Heart right ventricle (tissue), 16 donors: ENCODE data around the gene PCBP3. TPM values are rescaled to one million over a fixed set of nuclear protein-coding genes. Genes with fewer than 3 reads are reported as not detected.

Experiments
- ATAC-seq, 8 donors: fragments of 200-7000 bp; cut with Tn5 transposase; one replicate each; pipeline ENCODE4 v1.9.1; 2020; ENCODE audit warnings: mild to moderate bottlenecking in 8 of 8, moderate library complexity in 8 of 8, moderate number of reproducible peaks in 1 of 8
- DNase-seq, 2 donors: peaks; one replicate each; pipeline ENCODE4 v3.0.0-alpha.2; 2020
- H3K27ac ChIP-seq, 10 donors: fragments of 200-600 bp; sonication (generic) in 2 of 10; one replicate each; pipeline versions ENCODE4 v1.5.0 to v1.8.0; 2020 to 2022; ENCODE audit warnings: mild to moderate bottlenecking in 3 of 10
- H3K27me3 ChIP-seq, 7 donors: fragments of 200-600 bp; one replicate each; pipeline ENCODE4 v1.8.0; 2021 to 2022; ENCODE audit warnings: mild to moderate bottlenecking in 2 of 7
- H3K36me3 ChIP-seq, 9 donors: fragments of 200-600 bp; sonication (generic) in 1 of 9; one replicate each; pipeline versions ENCODE4 v1.5.0 to v1.8.0; 2020 to 2022; ENCODE audit warnings: mild to moderate bottlenecking in 2 of 9
- H3K4me1 ChIP-seq, 9 donors: fragments of 200-600 bp; sonication (generic) in 1 of 9; one replicate each; pipeline versions ENCODE4 v1.5.0 to v1.8.0; 2020 to 2022; ENCODE audit warnings: mild to moderate bottlenecking in 4 of 9
- H3K4me3 ChIP-seq, 10 donors: fragments of 200-600 bp; sonication (generic) in 2 of 10; one replicate each; pipeline versions ENCODE4 v1.5.0 to v1.8.0; 2020 to 2022; ENCODE audit warnings: mild to moderate bottlenecking in 7 of 10, moderate library complexity in 2 of 10
- H3K9me3 ChIP-seq, 11 donors: fragments of 200-600 bp in 10 of 11; sonication (generic) in 2 of 11; one replicate each; pipeline versions ENCODE4 v1.5.0 to v1.8.0; 2013 to 2022; ENCODE audit warnings: mild to moderate bottlenecking in 2 of 11, control low read depth in 1 of 11, moderate library complexity in 1 of 11
- CTCF ChIP-seq, 9 donors: fragments of 200-600 bp; sonication (generic) in 2 of 9; IDR thresholded peaks; one replicate each; pipeline versions ENCODE4 v1.5.0 to v1.8.0; 2021 to 2022; ENCODE audit warnings: antibody characterized with exemption in 9 of 9, mild to moderate bottlenecking in 5 of 9, moderate library complexity in 1 of 9
- WGBS, 2 donors: extraction: QIAGEN DNeasy Blood & Tissue Kit; methylation state at CpG; one replicate each; pipeline ENCODE4 v1.1.7; 2013; ENCODE audit warnings: inconsistent platforms in 1 of 2; 5-methylcytosine and 5-hydroxymethylcytosine counted together
- intact Hi-C, 10 donors: fragments of 100-400 bp; cut with DNase I; formaldehyde crosslinking; loops; one replicate each; pipeline versions ENCODE4 v1.11.1 to v1.14.2; 2022
- polyA plus RNA-seq, 2 donors: library from polyadenylated mRNA; stranded (reverse); fragments of 200-250 nt; gene quantifications; one replicate each; pipeline ENCODE4 v1.2.3, GENCODE V29; 2013
- total RNA-seq, 10 donors: library from RNA; stranded (reverse); fragmentation: NEBNext Ultra II Directional in 3 of 10; extraction: Animal tissue kit (Norgen Biotek cat#: 25700) in 3 of 10; gene quantifications; one replicate each; pipeline versions ENCODE4 v1.2.1 to v1.2.4, GENCODE V29; 2021 to 2023
- donor health status: Arrhythmogenic right ventricular cardiomyopathy.
- donor health status: ischemic (EF 13 %, LVEDD 7.1; RV severe dilation, severe dysfunction).
- donor health status: healthy with polysubstance abuse.
- donor health status: DM: no; HTN: yes; CAD: no.
- donor health status: DM: no; HTN: no; CAD: no.
- donor health status: ischemic (EF 25% LVEDD 6.9; RV normal size, moderate dysfunction).
- donor health status: ischemic (EF 25% LVEDD 5.7; RV mildly dilated, moderate dysfunction).
- donor health status: healthy.
- donor health status: DM: yes; HTN: yes; CAD: no.
- donor health status: Ischemic cardiomyopathy.
- donor health status: ischemic (EF 35%, LVEDD 5.7; RV mildly dilated, moderate dysfunction).
- donor health status: nonischemic (EF 11% LVEDD 7.7; RV severe dilation, severe dysfunction).
- donor health status: DM: yes; HTN: yes; CAD: no.
- donor health status: PGD.
- donor health status: ischemic (EF 29% LVEDD 5.4; RV normal size, mild dysfunction).
- donor health status: nonischemic (EF 23%, LVEDD 6.1; RV moderate dilation, normal function).

Gene PCBP3
- total and polyA plus RNA-seq, 12 donors = 0.25 to 11.3 (median 1.2) TPM

GRCh38 chr21:45630066-45630694, 13.3 kb upstream of the PCBP3 start:
- Histone ChIP-seq H3K27me3 (peaks cover 0 to 15% (median 0%) of the 10 kb centered on the region in 7 donors), H3K9me3 (no peaks in the 10 kb centered on the region), H3K36me3 (no peaks in the 10 kb centered on the region), H3K4me1 (peaks cover 0 to 5% (median 0%) of the 10 kb centered on the region in 9 donors), H3K27ac (no peak overlapping the region), H3K4me3 (no peak overlapping the region)
- intact Hi-C loops = no loop called here
- TF ChIP-seq CTCF (IDR thresholded peaks at IDR 0.05) = no peak
- 76 to 78% methylated on average over 16 of the region's 16 CpGs for WGBS, 2 donors
- DNase-seq (no peak), ATAC-seq (no peak)

- DNase-seq = no peak
- no peak for TF ChIP-seq CTCF (IDR thresholded peaks at IDR 0.05)
- no peak overlapping the region for H3K4me3 ChIP-seq
- intact Hi-C loops = no loop called here
- no peaks in the 10 kb centered on the region for H3K9me3 ChIP-seq
- WGBS, 2 donors = 83 to 93% methylated on average over 20 to 22 of the region's 22 CpGs
- H3K36me3 ChIP-seq = no peaks in the 10 kb centered on the region
- ATAC-seq = no peak
- peaks cover 0 to 15% (median 0%) of the 10 kb centered on the region in 7 donors for H3K27me3 ChIP-seq
- no peak overlapping the region for H3K27ac ChIP-seq
- H3K4me1 ChIP-seq = peaks cover 0 to 5% (median 0%) of the 10 kb centered on the region in 9 donors
Measured at GRCh38 chr21:45630876-45631275, 12.6 kb upstream of the PCBP3 start.

GRCh38 chr21:45631540-45631939, 12.0 kb upstream of the PCBP3 start:
- intact Hi-C loops = no loop called here
- DNase-seq = no peak
- no peak for TF ChIP-seq CTCF (IDR thresholded peaks at IDR 0.05)
- Histone ChIP-seq H3K4me1 (peaks cover 0 to 5% (median 0%) of the 10 kb centered on the region in 9 donors), H3K4me3 (no peak overlapping the region), H3K27me3 (peaks cover 0 to 15% (median 0%) of the 10 kb centered on the region in 7 donors), H3K27ac (no peak overlapping the region), H3K36me3 (no peaks in the 10 kb centered on the region), H3K9me3 (no peaks in the 10 kb centered on the region)
- ATAC-seq = no peak
- 82 to 83% methylated on average over 11 of the region's 11 CpGs for WGBS, 2 donors

- H3K36me3 ChIP-seq = no peaks in the 10 kb centered on the region
- TF ChIP-seq CTCF (IDR thresholded peaks at IDR 0.05) = no peak
- no peak for ATAC-seq
- H3K27ac ChIP-seq = no peak overlapping the region
- H3K4me3 ChIP-seq = no peak overlapping the region
- intact Hi-C loops = no loop called here
- H3K27me3 ChIP-seq = peaks cover 0 to 15% (median 0%) of the 10 kb centered on the region in 7 donors
- DNase-seq = no peak
- no peaks in the 10 kb centered on the region for H3K9me3 ChIP-seq
- WGBS, 2 donors = 85 to 87% methylated on average over 13 of the region's 13 CpGs
- peaks cover 0 to 5% (median 0%) of the 10 kb centered on the region in 9 donors for H3K4me1 ChIP-seq
Measured at GRCh38 chr21:45632160-45632559, 11.4 kb upstream of the PCBP3 start.
